Sigmoid colon (tissue), 7 donors: Measurements from ENCODE around the gene DENND6B. TPM values are rescaled to one million over a fixed set of nuclear protein-coding genes. Genes with fewer than 3 reads are reported as not detected.

Source experiments
- DNase-seq: peaks from one replicate; pipeline ENCODE4 v3.0.0-alpha.2; 2019
- H3K27ac ChIP-seq, 4 donors: fragments of 200-600 bp; sonication (generic); one replicate each; pipeline ENCODE4 v1.5.1; 2016 to 2019; ENCODE audit warnings: mild to moderate bottlenecking in 1 of 4
- H3K27me3 ChIP-seq, 3 donors: fragments of 200-600 bp; sonication (generic); one replicate each; pipeline ENCODE4 v1.5.1; 2019; ENCODE audit warnings: mild to moderate bottlenecking in 1 of 3
- H3K36me3 ChIP-seq, 4 donors: fragments of 200-600 bp; sonication (generic); one replicate each; pipeline ENCODE4 v1.5.1; 2016 to 2019
- H3K4me1 ChIP-seq, 4 donors: fragments of 200-600 bp; sonication (generic); one replicate each; pipeline ENCODE4 v1.5.1; 2017 to 2019
- H3K4me3 ChIP-seq, 4 donors: fragments of 200-600 bp; sonication (generic); one replicate each; pipeline ENCODE4 v1.5.1; 2017 to 2019; ENCODE audit warnings: mild to moderate bottlenecking in 2 of 4, moderate library complexity in 1 of 4
- H3K9me3 ChIP-seq, 4 donors: fragments of 200-600 bp in 3 of 4; sonication (generic) in 3 of 4; one replicate each; pipeline versions ENCODE4 v1.5.1 to v1.6.1; 2013 to 2019
- CTCF ChIP-seq, 4 experiments: fragments of 450-650 bp in 3 of 4; fragments of 200-600 bp in 1 of 4; IDR thresholded peaks; one replicate each; pipeline ENCODE4 v1.5.1; 2016 to 2019; ENCODE audit warnings: antibody characterized with exemption in 4 of 4, mild to moderate bottlenecking in 3 of 4, moderate library complexity in 2 of 4
- EP300 ChIP-seq, 4 donors: sonication (generic); formaldehyde crosslinking; IDR thresholded peaks; one replicate each; pipeline ENCODE4 v1.6.1; 2017; ENCODE audit warnings: antibody characterized with exemption in 4 of 4
- POLR2A ChIP-seq, 2 donors: fragments of 450-650 bp; IDR thresholded peaks; one replicate each; pipeline ENCODE4 v1.6.1; 2016; ENCODE audit warnings: antibody characterized with exemption in 2 of 2, mild to moderate bottlenecking in 2 of 2, moderate library complexity in 2 of 2
- POLR2AphosphoS5 ChIP-seq, 4 donors: sonication (generic); formaldehyde crosslinking; IDR thresholded peaks; one replicate each; pipeline ENCODE4 v1.6.1; 2017; ENCODE audit warnings: antibody characterized with exemption in 4 of 4
- WGBS, 2 donors: extraction: QIAGEN DNeasy Blood & Tissue Kit; methylation state at CpG; one replicate each; pipeline ENCODE4 v1.1.7; 2013; 5-methylcytosine and 5-hydroxymethylcytosine counted together
- intact Hi-C: fragments of 100-400 bp; cut with DNase I; formaldehyde crosslinking; loops from one replicate; pipeline ENCODE4 v1.15.1; 2023
- polyA plus RNA-seq, 3 donors: library from polyadenylated mRNA; stranded (reverse); fragments of 200-250 nt; gene quantifications; one replicate each; pipeline ENCODE4 v1.2.3, GENCODE V29; 2013
- total RNA-seq, 4 donors: library from RNA; depleted of rRNA; stranded (reverse); fragments of >200 nt; gene quantifications; one replicate each; pipeline ENCODE4 v1.1.0, GENCODE V29; 2016
- donor health status: healthy with polysubstance abuse.
- donor health status: Bipolar disorder and iron deficiency.
- donor health status: healthy.

The DENND6B gene
- total and polyA plus RNA-seq, 7 donors: 0.69 to 7.2 (median 2.3) TPM

GRCh38 chr22:50293441-50294318 lies 33.1 kb downstream of the DENND6B start:
- Histone ChIP-seq H3K9me3 (no peaks in the 10 kb centered on the region), H3K27ac (peak overlapping the region; percentile 80 to 86 (median 84)), H3K4me1 (peaks cover 0 to 65% (median 54%) of the 10 kb centered on the region in 4 donors), H3K27me3 (no peaks in the 10 kb centered on the region), H3K36me3 (peaks cover 10 to 24% (median 19%) of the 10 kb centered on the region in 4 donors), H3K4me3 (peak overlapping the region in 3 of 4 donors; percentile 25 to 38 (median 26))
- WGBS, 2 donors: 4 to 13% methylated on average over 42 of the region's 42 CpGs
- TF ChIP-seq POLR2AphosphoS5 (IDR thresholded peaks at IDR 0.05): peak in 2 of 4 donors; percentile 6 to 32
- TF ChIP-seq POLR2A (IDR thresholded peaks at IDR 0.05): no peak
- intact Hi-C loops: loop anchor here (5.0 kb wide), 1 partner anchor 34 kb away; the partner anchor contains the start of gene DENND6B
- DNase-seq: no peak

- H3K27me3 ChIP-seq: no peaks in the 10 kb centered on the region
- peaks cover 0 to 56% (median 46%) of the 10 kb centered on the region in 4 donors for H3K4me1 ChIP-seq
- H3K4me3 ChIP-seq: peak overlapping the region in 3 of 4 donors; percentile 25 to 38 (median 26)
- no peak for DNase-seq
- TF ChIP-seq EP300 (IDR thresholded peaks at IDR 0.05) (no peak), POLR2AphosphoS5 (IDR thresholded peaks at IDR 0.05) (no peak), POLR2A (IDR thresholded peaks at IDR 0.05) (no peak), CTCF (IDR thresholded peaks at IDR 0.05) (no peak)
- no peaks in the 10 kb centered on the region for H3K9me3 ChIP-seq
- 37 to 56% methylated on average over 29 of the region's 29 CpGs for WGBS, 2 donors
- intact Hi-C loops: loop anchor here (5.0 kb wide), 1 partner anchor 34 kb away; the partner anchor contains the start of gene DENND6B
- H3K27ac ChIP-seq: peak overlapping the region; percentile 80 to 86 (median 84)
- peaks cover 18 to 32% (median 26%) of the 10 kb centered on the region in 4 donors for H3K36me3 ChIP-seq
These were observed 34.0 kb downstream of the DENND6B start for GRCh38 chr22:50292643-50293440.

- no peak for DNase-seq
- intact Hi-C loops: loop anchor here (5.0 kb wide), 1 partner anchor 37 kb away; the partner anchor contains the start of gene DENND6B
- Histone ChIP-seq H3K27ac (no peak overlapping the region), H3K27me3 (no peaks in the 10 kb centered on the region), H3K4me3 (no peak overlapping the region), H3K4me1 (peaks cover 0 to 34% (median 31%) of the 10 kb centered on the region in 4 donors), H3K36me3 (peaks cover 42 to 56% (median 48%) of the 10 kb centered on the region in 4 donors), H3K9me3 (no peaks in the 10 kb centered on the region)
- TF ChIP-seq POLR2AphosphoS5 (IDR thresholded peaks at IDR 0.05) (no peak), POLR2A (IDR thresholded peaks at IDR 0.05) (no peak), EP300 (IDR thresholded peaks at IDR 0.05) (no peak), CTCF (IDR thresholded peaks at IDR 0.05) (no peak)
- 91 to 93% methylated on average over 37 of the region's 37 CpGs for WGBS, 2 donors
These were observed 36.7 kb downstream of the DENND6B start for GRCh38 chr22:50289942-50290630.

- intact Hi-C loops: no loop called here
- H3K36me3 ChIP-seq: peaks cover 42 to 62% (median 51%) of the 10 kb centered on the region in 4 donors
- no peaks in the 10 kb centered on the region for H3K27me3 ChIP-seq
- TF ChIP-seq POLR2AphosphoS5 (IDR thresholded peaks at IDR 0.05) (no peak), POLR2A (IDR thresholded peaks at IDR 0.05) (no peak), EP300 (IDR thresholded peaks at IDR 0.05) (no peak), CTCF (IDR thresholded peaks at IDR 0.05) (no peak)
- no peak overlapping the region for H3K27ac ChIP-seq
- no peaks in the 10 kb centered on the region for H3K9me3 ChIP-seq
- 95 to 96% methylated on average over 57 of the region's 57 CpGs for WGBS, 2 donors
- H3K4me1 ChIP-seq: peaks cover 0 to 29% (median 25%) of the 10 kb centered on the region in 4 donors
- DNase-seq: no peak
- no peak overlapping the region for H3K4me3 ChIP-seq
These were observed 37.5 kb downstream of the DENND6B start for GRCh38 chr22:50289151-50289941.
